ENCODE data around the gene GSE1. TPM values are rescaled to one million over a fixed set of nuclear protein-coding genes. Genes with fewer than 3 reads are reported as not detected.

The GSE1 gene
- total and polyA plus RNA-seq, 9 of the 15 experiments (the other 6 are each of a cell fraction or from before 2014, with no cell fraction given), result 12.2 to 244 (median 57.9) TPM

DNA sequence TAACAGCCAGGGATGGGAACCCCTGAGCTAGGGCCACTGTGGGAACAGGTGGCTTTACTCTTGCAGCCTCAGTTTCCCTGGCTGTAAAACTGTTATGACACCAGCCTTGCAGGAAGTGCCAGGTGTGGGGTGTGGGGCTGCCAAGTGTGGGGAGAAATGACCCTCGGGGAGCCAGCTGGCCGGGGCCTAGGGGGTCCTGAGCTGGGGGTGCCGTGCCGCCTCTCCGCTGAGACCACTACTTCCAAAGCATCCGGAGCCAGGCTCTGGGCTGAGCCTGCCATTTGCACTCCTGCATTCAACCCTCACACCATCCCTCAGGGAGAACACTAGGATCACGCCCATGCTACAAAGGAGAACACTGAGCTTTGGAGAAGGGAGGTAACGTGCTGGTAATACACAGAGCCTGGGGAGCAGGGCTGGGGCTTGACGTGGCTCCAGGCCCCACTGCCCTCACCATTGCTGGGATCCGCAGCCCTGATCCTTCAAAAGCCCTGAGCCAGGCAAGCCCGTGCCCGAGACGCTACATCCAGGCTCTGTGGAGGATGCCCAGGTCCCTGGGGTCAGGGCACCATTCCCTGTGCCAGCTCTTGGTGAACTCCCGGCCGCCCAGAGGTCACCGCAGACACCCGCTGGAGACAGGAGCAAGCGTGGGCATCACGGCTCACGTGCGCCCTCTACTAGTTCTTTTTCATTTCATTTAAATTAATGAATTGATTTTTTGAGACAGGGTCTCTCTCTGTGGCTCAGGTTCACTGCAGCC is 104.5 kb downstream of the GSE1 start (continued):
- TF ChIP-seq HLTF (IDR thresholded peaks at IDR 0.05), result no peak
- TF ChIP-seq, protein P1, sequence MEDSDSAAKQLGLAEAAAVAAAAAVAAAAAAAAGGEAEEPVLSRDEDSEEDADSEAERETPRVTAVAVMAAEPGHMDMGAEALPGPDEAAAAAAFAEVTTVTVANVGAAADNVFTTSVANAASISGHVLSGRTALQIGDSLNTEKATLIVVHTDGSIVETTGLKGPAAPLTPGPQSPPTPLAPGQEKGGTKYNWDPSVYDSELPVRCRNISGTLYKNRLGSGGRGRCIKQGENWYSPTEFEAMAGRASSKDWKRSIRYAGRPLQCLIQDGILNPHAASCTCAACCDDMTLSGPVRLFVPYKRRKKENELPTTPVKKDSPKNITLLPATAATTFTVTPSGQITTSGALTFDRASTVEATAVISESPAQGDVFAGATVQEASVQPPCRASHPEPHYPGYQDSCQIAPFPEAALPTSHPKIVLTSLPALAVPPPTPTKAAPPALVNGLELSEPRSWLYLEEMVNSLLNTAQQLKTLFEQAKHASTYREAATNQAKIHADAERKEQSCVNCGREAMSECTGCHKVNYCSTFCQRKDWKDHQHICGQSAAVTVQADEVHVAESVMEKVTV (CRISPR knock-in tag; IDR thresholded peaks at IDR 0.05), result peak; percentile 49; the same call in 1 of the 2 replicates
- TF ChIP-seq ZNF232 (CRISPR knock-in tag; IDR thresholded peaks at IDR 0.05), result no peak
- TF ChIP-seq, protein P2, sequence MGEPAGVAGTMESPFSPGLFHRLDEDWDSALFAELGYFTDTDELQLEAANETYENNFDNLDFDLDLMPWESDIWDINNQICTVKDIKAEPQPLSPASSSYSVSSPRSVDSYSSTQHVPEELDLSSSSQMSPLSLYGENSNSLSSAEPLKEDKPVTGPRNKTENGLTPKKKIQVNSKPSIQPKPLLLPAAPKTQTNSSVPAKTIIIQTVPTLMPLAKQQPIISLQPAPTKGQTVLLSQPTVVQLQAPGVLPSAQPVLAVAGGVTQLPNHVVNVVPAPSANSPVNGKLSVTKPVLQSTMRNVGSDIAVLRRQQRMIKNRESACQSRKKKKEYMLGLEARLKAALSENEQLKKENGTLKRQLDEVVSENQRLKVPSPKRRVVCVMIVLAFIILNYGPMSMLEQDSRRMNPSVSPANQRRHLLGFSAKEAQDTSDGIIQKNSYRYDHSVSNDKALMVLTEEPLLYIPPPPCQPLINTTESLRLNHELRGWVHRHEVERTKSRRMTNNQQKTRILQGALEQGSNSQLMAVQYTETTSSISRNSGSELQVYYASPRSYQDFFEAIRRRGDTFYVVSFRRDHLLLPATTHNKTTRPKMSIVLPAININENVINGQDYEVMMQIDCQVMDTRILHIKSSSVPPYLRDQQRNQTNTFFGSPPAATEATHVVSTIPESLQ (CRISPR knock-in tag; IDR thresholded peaks at IDR 0.05), result 0 out of 2 replicates have a peak, but pooled peaks have one; percentile 19
- TF ChIP-seq RAD21 (CRISPR knock-in tag; conservative IDR thresholded peaks at IDR 0.05 in 1 of 2, IDR thresholded peaks at IDR 0.05 in 1 of 2), result peak; percentile 64 to 79
- TF ChIP-seq ZNF12 (CRISPR knock-in tag; IDR thresholded peaks at IDR 0.05), result 0 out of 2 replicates have a peak, but pooled peaks have one; percentile 38
- TF ChIP-seq, protein P3, sequence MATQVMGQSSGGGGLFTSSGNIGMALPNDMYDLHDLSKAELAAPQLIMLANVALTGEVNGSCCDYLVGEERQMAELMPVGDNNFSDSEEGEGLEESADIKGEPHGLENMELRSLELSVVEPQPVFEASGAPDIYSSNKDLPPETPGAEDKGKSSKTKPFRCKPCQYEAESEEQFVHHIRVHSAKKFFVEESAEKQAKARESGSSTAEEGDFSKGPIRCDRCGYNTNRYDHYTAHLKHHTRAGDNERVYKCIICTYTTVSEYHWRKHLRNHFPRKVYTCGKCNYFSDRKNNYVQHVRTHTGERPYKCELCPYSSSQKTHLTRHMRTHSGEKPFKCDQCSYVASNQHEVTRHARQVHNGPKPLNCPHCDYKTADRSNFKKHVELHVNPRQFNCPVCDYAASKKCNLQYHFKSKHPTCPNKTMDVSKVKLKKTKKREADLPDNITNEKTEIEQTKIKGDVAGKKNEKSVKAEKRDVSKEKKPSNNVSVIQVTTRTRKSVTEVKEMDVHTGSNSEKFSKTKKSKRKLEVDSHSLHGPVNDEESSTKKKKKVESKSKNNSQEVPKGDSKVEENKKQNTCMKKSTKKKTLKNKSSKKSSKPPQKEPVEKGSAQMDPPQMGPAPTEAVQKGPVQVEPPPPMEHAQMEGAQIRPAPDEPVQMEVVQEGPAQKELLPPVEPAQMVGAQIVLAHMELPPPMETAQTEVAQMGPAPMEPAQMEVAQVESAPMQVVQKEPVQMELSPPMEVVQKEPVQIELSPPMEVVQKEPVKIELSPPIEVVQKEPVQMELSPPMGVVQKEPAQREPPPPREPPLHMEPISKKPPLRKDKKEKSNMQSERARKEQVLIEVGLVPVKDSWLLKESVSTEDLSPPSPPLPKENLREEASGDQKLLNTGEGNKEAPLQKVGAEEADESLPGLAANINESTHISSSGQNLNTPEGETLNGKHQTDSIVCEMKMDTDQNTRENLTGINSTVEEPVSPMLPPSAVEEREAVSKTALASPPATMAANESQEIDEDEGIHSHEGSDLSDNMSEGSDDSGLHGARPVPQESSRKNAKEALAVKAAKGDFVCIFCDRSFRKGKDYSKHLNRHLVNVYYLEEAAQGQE (IDR thresholded peaks at IDR 0.05; ENCODE audit: borderline replicate concordance), result peak; percentile 53; the same call in 1 of the 2 replicates
- TF ChIP-seq, protein P3 (CRISPR knock-in tag; IDR thresholded peaks at IDR 0.05; ENCODE audit: low read depth), result no peak
- no peak for TF ChIP-seq GTF2E2 (tag; IDR thresholded peaks at IDR 0.05)
- TF ChIP-seq ESRRA (IDR thresholded peaks at IDR 0.05; ENCODE audit: borderline replicate concordance, low read depth), result peak; percentile 51; the same call in 1 of the 2 replicates
